OCI-LY7 (cell line): ENCODE results near the gene RBBP6.

Source experiments
- EZH2phosphoT487 ChIP-seq: fragments of 200-600 bp; sonication (generic); IDR thresholded peaks from 2 replicates; pipeline ENCODE4 v1.6.1; 2018; ENCODE audit warnings: low read depth, borderline replicate concordance, mild to moderate bottlenecking, mixed run types, antibody characterized with exemption, low read length, moderate library complexity, mixed read lengths
- TF ChIP-seq, protein P1 (sequence below): fragments of 200-600 bp; sonication (generic); conservative IDR thresholded peaks from 2 replicates; pipeline ENCODE4 v1.5.1; 2014; ENCODE audit warnings: mild to moderate bottlenecking, antibody characterized with exemption, low read length, moderate library complexity, mixed read lengths

DNA sequence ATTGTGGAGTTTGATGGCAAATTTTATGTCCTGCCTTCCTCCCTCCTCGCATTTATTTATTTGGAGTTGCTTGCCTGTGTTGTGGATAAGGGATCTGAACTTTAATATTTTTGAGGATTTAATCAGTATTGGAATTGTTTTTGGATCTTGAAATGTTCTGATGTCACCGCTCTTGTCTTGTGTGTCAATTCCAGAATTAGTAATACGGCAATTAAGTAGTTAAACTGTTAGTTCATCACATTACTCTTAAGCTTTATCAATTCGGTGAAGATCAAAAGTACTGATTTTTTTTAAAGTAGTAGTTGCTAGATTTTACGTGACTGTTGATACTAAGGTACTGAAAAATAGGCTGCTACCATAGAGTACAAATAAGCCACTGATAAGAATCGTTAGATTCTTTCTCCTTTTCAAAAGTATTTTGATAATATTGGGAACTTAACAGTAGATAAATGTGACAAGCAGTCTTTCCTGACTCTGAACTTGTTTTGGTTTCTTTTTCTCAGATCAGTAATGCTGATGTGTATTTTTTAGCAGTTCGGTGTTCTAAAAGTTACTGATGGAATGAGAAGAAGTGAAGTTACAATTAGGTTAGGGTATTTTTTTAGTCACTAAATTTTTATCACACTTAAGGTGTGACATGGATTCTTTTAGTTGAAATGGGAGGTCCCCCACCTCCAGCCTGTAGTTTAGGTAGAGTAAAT is 2.0 kb downstream of the RBBP6 start:
- TF ChIP-seq, protein P1, sequence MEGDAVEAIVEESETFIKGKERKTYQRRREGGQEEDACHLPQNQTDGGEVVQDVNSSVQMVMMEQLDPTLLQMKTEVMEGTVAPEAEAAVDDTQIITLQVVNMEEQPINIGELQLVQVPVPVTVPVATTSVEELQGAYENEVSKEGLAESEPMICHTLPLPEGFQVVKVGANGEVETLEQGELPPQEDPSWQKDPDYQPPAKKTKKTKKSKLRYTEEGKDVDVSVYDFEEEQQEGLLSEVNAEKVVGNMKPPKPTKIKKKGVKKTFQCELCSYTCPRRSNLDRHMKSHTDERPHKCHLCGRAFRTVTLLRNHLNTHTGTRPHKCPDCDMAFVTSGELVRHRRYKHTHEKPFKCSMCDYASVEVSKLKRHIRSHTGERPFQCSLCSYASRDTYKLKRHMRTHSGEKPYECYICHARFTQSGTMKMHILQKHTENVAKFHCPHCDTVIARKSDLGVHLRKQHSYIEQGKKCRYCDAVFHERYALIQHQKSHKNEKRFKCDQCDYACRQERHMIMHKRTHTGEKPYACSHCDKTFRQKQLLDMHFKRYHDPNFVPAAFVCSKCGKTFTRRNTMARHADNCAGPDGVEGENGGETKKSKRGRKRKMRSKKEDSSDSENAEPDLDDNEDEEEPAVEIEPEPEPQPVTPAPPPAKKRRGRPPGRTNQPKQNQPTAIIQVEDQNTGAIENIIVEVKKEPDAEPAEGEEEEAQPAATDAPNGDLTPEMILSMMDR = no peak
- no peak for TF ChIP-seq EZH2phosphoT487
